Measurements from ENCODE around the gene ADPRM. TPM values are rescaled to one million over a fixed set of nuclear protein-coding genes. Genes with fewer than 3 reads are reported as not detected.

Gene ADPRM
- polyA plus RNA-seq, 1 of the 3 experiments (the other 2 are of a cell fraction): 7.6 TPM

GRCh38 chr17:10657879-10658278, 39.5 kb upstream of the ADPRM start:
- ChIA-PET CTCF (interaction anchor here (0.7 to 5.0 kb wide), 4 partner anchors 12 to 51 kb away, joined by 3 to 38 read pairs (median 4); no protein-coding TSS in a partner anchor), POLR2A (no interaction called here)
- WGBS (ENCODE audit: low lambda C conversion rate): 69% methylated on average over 10 of the region's 10 CpGs
- Histone ChIP-seq H3K4me1 (ENCODE audit: control insufficient read depth in 1 of 2, insufficient read depth in 2 of 2, low read depth in 1 of 2, low read length in 1 of 2) (peaks cover 0 to 4% of the 10 kb centered on the region in 2 experiments; a peak in 1 of 4 replicates), H3K9me3 (no peaks in the 10 kb centered on the region), H3K9me2 (no peaks in the 10 kb centered on the region), H3F3A (replicated peaks; ENCODE audit: insufficient read depth) (no peaks in the 10 kb centered on the region), H3K27me3 (ENCODE audit: insufficient read depth) (no peaks in the 10 kb centered on the region), H3K79me2 (ENCODE audit: insufficient read depth) (no peaks in the 10 kb centered on the region), H3K27ac (ENCODE audit: low read depth in 2 of 2, low read length in 1 of 2) (no peak overlapping the region), H3K36me3 (replicated peaks in 1 of 2; ENCODE audit: control insufficient read depth in 1 of 2, insufficient read depth in 2 of 2, low read length in 1 of 2) (no peaks in the 10 kb centered on the region), H3K4me3 (ENCODE audit: low read depth in 2 of 2, low read length in 1 of 2) (no peak overlapping the region), H3K4me2 (no peak overlapping the region), H3K9ac (no peak overlapping the region), H2AFZ (ENCODE audit: low read depth) (no peak overlapping the region), H4K20me1 (ENCODE audit: insufficient read depth) (no peaks in the 10 kb centered on the region)
- DNase-seq: peak; percentile 35
- no peak for TF ChIP-seq NRF1 (IDR thresholded peaks at IDR 0.05; ENCODE audit: low read depth, low read length)
- no peak for TF ChIP-seq YY1 (IDR thresholded peaks at IDR 0.05; ENCODE audit: low read depth)
- no peak for TF ChIP-seq SMC3 (IDR thresholded peaks at IDR 0.05; ENCODE audit: low read depth, low read length)
- TF ChIP-seq RXRA (IDR thresholded peaks at IDR 0.05; ENCODE audit: borderline replicate concordance, low read depth): no peak
- TF ChIP-seq GABPA (IDR thresholded peaks at IDR 0.05; ENCODE audit: low read depth): no peak
- TF ChIP-seq MAX (IDR thresholded peaks at IDR 0.05; ENCODE audit: low read depth): no peak
- TF ChIP-seq MEF2A (IDR thresholded peaks at IDR 0.05; ENCODE audit: borderline replicate concordance, low read depth): no peak
- no peak for TF ChIP-seq CHD2 (IDR thresholded peaks at IDR 0.05; ENCODE audit: low read length, partially characterized antibody)
- no peak for TF ChIP-seq RFX5 (IDR thresholded peaks at IDR 0.05; ENCODE audit: low read length)

- Histone ChIP-seq H3K27ac (ENCODE audit: low read depth in 2 of 2, low read length in 1 of 2) (no peak overlapping the region), H2AFZ (ENCODE audit: low read depth) (no peak overlapping the region), H3K4me2 (no peak overlapping the region), H3K36me3 (replicated peaks in 1 of 2; ENCODE audit: control insufficient read depth in 1 of 2, insufficient read depth in 2 of 2, low read length in 1 of 2) (no peaks in the 10 kb centered on the region), H3K79me2 (ENCODE audit: insufficient read depth) (no peaks in the 10 kb centered on the region), H3K9me3 (no peaks in the 10 kb centered on the region), H3K9ac (no peak overlapping the region), H3K9me2 (no peaks in the 10 kb centered on the region), H3K4me1 (ENCODE audit: control insufficient read depth in 1 of 2, insufficient read depth in 2 of 2, low read depth in 1 of 2, low read length in 1 of 2) (peaks cover 0 to 4% of the 10 kb centered on the region in 2 experiments; a peak in 1 of 4 replicates), H3K4me3 (ENCODE audit: low read depth in 2 of 2, low read length in 1 of 2) (no peak overlapping the region), H3K27me3 (ENCODE audit: insufficient read depth) (no peaks in the 10 kb centered on the region), H4K20me1 (ENCODE audit: insufficient read depth) (no peaks in the 10 kb centered on the region), H3F3A (replicated peaks; ENCODE audit: insufficient read depth) (no peaks in the 10 kb centered on the region)
- WGBS (ENCODE audit: low lambda C conversion rate): 93% methylated on average over 10 of the region's 10 CpGs
- no peak for DNase-seq
- TF ChIP-seq CHD2 (IDR thresholded peaks at IDR 0.05; ENCODE audit: low read length, partially characterized antibody): no peak
- TF ChIP-seq FOSL2 (IDR thresholded peaks at IDR 0.05; ENCODE audit: borderline replicate concordance, low read depth): no peak
- no peak for TF ChIP-seq TAF1 (IDR thresholded peaks at IDR 0.05; ENCODE audit: borderline replicate concordance, low read depth, low read length)
- TF ChIP-seq YY1 (IDR thresholded peaks at IDR 0.05; ENCODE audit: low read depth): no peak
- no peak for TF ChIP-seq EP300 (IDR thresholded peaks at IDR 0.05; ENCODE audit: borderline replicate concordance in 1 of 2, low read depth in 1 of 2, low read length in 1 of 2)
- TF ChIP-seq NRF1 (IDR thresholded peaks at IDR 0.05; ENCODE audit: low read depth, low read length): no peak
- no peak for TF ChIP-seq ZBTB33 (IDR thresholded peaks at IDR 0.05; ENCODE audit: borderline replicate concordance, low read depth)
- ChIA-PET CTCF (no interaction called here), POLR2A (interaction anchor here (0.6 kb wide), 1 partner anchor 12 kb away, joined by 3 read pairs; no protein-coding TSS in a partner anchor)
Measured at GRCh38 chr17:10661437-10661836, 36.0 kb upstream of the ADPRM start.
